ENCODE measurements around the gene C2orf76.
A peak's percentile ranks its signal among the peaks of the same experiment; 100 is the strongest.

Gene C2orf76

GRCh38 chr2:119397196-119397595, 30.6 kb upstream of the C2orf76 start:
- H3K4me1 ChIP-seq (ENCODE audit: control insufficient read depth, insufficient read depth, low read length) = no peaks in the 10 kb centered on the region
- H3K27me3 ChIP-seq (replicated peaks; ENCODE audit: control insufficient read depth, insufficient read depth, low read length) = peaks cover 9% of the 10 kb centered on the region
- no peak overlapping the region for H3K9ac ChIP-seq (ENCODE audit: low read length)
- DNase-seq (ENCODE audit: low read depth) = no peak
- H3K9me3 ChIP-seq (ENCODE audit: control insufficient read depth, low read length) = no peaks in the 10 kb centered on the region
- H3K36me3 ChIP-seq (ENCODE audit: control insufficient read depth, insufficient read depth, low read length, severe bottlenecking) = no peaks in the 10 kb centered on the region
- H3K4me3 ChIP-seq (ENCODE audit: low read length) = no peak overlapping the region

DNA sequence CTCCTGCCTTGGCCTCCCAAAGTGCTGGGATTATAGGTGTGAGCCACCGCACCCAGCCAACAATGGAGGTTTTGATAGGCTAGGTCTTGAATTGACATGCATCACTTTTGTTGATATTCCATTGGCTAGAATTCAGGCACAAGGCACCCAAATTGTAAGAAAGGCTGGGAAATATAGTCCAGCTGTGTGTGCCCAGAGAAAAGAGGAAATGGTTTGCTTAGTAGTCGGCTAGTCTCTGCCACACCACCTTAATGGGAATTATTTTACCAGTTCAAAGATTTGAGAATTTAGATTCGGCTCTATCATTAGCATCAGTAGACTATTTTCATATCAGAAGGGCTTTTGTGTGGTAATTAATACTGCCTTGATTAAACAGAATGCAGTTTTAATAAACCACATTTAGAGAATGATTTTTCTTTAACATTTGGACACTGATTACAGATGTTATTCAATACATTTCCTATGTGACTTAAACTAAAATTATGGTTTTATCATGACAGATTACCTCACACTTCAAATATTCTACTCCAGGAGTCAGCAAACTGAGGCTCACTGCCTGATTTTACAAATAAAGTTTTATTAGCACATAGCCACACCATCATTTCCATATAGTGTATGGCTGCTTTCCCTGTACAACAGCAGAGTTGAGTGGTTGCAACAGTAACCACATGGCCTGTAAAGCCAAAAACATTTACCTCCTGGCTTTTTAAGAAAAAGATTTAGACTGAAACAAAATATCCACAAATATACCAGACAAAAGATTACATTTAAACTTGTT, 27.5 kb upstream of the C2orf76 start:
- Histone ChIP-seq H3K9me3 (ENCODE audit: control insufficient read depth, low read length) (no peaks in the 10 kb centered on the region), H3K4me3 (ENCODE audit: low read length) (no peak overlapping the region), H3K9ac (ENCODE audit: low read length) (no peak overlapping the region), H3K27me3 (replicated peaks; ENCODE audit: control insufficient read depth, insufficient read depth, low read length) (peaks cover 7% of the 10 kb centered on the region), H3K36me3 (ENCODE audit: control insufficient read depth, insufficient read depth, low read length, severe bottlenecking) (no peaks in the 10 kb centered on the region), H3K4me1 (ENCODE audit: control insufficient read depth, insufficient read depth, low read length) (peaks cover 14% of the 10 kb centered on the region)
- no peak for DNase-seq (ENCODE audit: low read depth)

- Histone ChIP-seq H3K4me1 (ENCODE audit: control insufficient read depth, insufficient read depth, low read length) (peaks cover 28% of the 10 kb centered on the region), H3K9ac (ENCODE audit: low read length) (peak overlapping the region; percentile 15), H3K9me3 (ENCODE audit: control insufficient read depth, low read length) (no peaks in the 10 kb centered on the region), H3K27me3 (replicated peaks; ENCODE audit: control insufficient read depth, insufficient read depth, low read length) (no peaks in the 10 kb centered on the region), H3K36me3 (ENCODE audit: control insufficient read depth, insufficient read depth, low read length, severe bottlenecking) (no peaks in the 10 kb centered on the region), H3K4me3 (ENCODE audit: low read length) (no peak overlapping the region)
- DNase-seq (ENCODE audit: low read depth) = peak; percentile 65
Observed at GRCh38 chr2:119389615-119390306, 23.1 kb upstream of the C2orf76 start.

DNA sequence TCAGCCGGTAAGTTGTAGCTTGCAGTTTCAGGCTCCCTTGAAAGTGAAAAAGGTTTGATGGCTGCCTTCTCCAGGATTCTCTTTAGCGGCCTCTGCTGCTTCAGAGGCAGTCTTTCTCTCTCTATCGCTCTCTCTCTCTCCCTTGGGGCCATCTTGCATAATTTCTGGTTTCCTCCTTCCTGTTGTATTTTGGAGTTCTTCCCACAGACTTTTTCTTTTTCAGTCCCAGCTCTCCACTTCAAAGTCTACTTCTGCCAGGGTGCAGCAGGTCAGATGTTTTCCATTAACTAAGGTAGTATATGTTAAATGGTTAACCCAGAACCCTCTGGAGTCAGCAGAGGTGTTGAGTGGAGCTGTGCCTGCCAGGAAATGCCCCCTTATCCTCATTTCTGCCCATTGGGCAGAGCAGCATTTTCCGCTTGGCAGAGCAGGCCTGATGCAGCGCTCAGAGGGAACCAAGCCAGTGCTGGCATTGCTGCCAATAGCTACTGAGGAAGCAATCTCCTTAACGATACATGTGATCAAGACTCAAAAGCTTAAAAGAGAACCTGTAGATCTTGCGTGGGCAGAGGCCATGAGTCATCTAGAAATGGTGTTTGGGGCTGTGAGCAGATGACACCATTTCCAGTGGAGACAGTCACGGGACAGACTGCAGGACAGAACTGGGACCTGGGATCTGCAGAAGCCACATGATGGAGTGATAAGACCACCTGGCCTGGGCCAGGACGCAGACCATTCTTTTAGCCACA, 20.9 kb upstream of the C2orf76 start:
- H3K4me1 ChIP-seq (ENCODE audit: control insufficient read depth, insufficient read depth, low read length) = peaks cover 28% of the 10 kb centered on the region
- H3K36me3 ChIP-seq (ENCODE audit: control insufficient read depth, insufficient read depth, low read length, severe bottlenecking) = no peaks in the 10 kb centered on the region
- H3K9me3 ChIP-seq (ENCODE audit: control insufficient read depth, low read length) = no peaks in the 10 kb centered on the region
- peak overlapping the region; percentile 21 for H3K4me3 ChIP-seq (ENCODE audit: low read length)
- H3K9ac ChIP-seq (ENCODE audit: low read length) = peak overlapping the region; percentile 59
- no peaks in the 10 kb centered on the region for H3K27me3 ChIP-seq (replicated peaks; ENCODE audit: control insufficient read depth, insufficient read depth, low read length)
- DNase-seq (ENCODE audit: low read depth) = peak; percentile 79

GRCh38 chr2:119385466-119385865, 18.8 kb upstream of the C2orf76 start:
- H3K9me3 ChIP-seq (ENCODE audit: control insufficient read depth, low read length) = no peaks in the 10 kb centered on the region
- no peaks in the 10 kb centered on the region for H3K36me3 ChIP-seq (ENCODE audit: control insufficient read depth, insufficient read depth, low read length, severe bottlenecking)
- H3K27me3 ChIP-seq (replicated peaks; ENCODE audit: control insufficient read depth, insufficient read depth, low read length) = no peaks in the 10 kb centered on the region
- H3K4me1 ChIP-seq (ENCODE audit: control insufficient read depth, insufficient read depth, low read length) = peaks cover 26% of the 10 kb centered on the region
- DNase-seq (ENCODE audit: low read depth) = no peak
- no peak overlapping the region for H3K9ac ChIP-seq (ENCODE audit: low read length)
- H3K4me3 ChIP-seq (ENCODE audit: low read length) = no peak overlapping the region

GRCh38 chr2:119384971-119385370, 18.3 kb upstream of the C2orf76 start:
- DNase-seq (ENCODE audit: low read depth) = no peak
- H3K36me3 ChIP-seq (ENCODE audit: control insufficient read depth, insufficient read depth, low read length, severe bottlenecking) = no peaks in the 10 kb centered on the region
- H3K9ac ChIP-seq (ENCODE audit: low read length) = no peak overlapping the region
- H3K4me3 ChIP-seq (ENCODE audit: low read length) = no peak overlapping the region
- H3K27me3 ChIP-seq (replicated peaks; ENCODE audit: control insufficient read depth, insufficient read depth, low read length) = no peaks in the 10 kb centered on the region
- H3K9me3 ChIP-seq (ENCODE audit: control insufficient read depth, low read length) = no peaks in the 10 kb centered on the region
- H3K4me1 ChIP-seq (ENCODE audit: control insufficient read depth, insufficient read depth, low read length) = peaks cover 21% of the 10 kb centered on the region

- no peaks in the 10 kb centered on the region for H3K9me3 ChIP-seq (ENCODE audit: control insufficient read depth, low read length)
- peaks cover 11% of the 10 kb centered on the region for H3K4me1 ChIP-seq (ENCODE audit: control insufficient read depth, insufficient read depth, low read length)
- no peak for DNase-seq (ENCODE audit: low read depth)
- H3K36me3 ChIP-seq (ENCODE audit: control insufficient read depth, insufficient read depth, low read length, severe bottlenecking) = no peaks in the 10 kb centered on the region
- H3K27me3 ChIP-seq (replicated peaks; ENCODE audit: control insufficient read depth, insufficient read depth, low read length) = no peaks in the 10 kb centered on the region
- H3K4me3 ChIP-seq (ENCODE audit: low read length) = no peak overlapping the region
- H3K9ac ChIP-seq (ENCODE audit: low read length) = no peak overlapping the region
Observed at GRCh38 chr2:119383410-119384140, 16.9 kb upstream of the C2orf76 start.

DNA sequence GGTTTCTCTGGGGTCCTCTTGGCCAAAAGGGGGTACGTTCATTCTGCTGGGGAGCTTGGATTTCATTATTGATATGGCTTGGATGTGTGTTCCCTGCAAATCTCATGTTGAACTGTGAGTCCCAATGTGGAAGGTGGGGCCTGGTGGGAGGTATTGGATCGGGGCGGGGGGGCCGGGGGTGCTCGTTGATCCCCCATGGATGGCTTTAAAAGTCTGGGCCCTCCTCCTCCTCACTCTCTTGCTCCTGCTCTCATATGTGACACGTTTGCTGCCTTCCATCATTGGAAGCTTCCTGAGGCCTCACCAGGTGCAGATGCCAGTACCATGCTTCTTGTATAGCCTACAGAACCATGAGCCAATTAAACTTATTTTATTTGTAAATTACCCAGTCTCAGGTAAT, 11.9 kb upstream of the C2orf76 start:
- Histone ChIP-seq H3K4me1 (ENCODE audit: control insufficient read depth, insufficient read depth, low read length) (no peaks in the 10 kb centered on the region), H3K9me3 (ENCODE audit: control insufficient read depth, low read length) (no peaks in the 10 kb centered on the region), H3K36me3 (ENCODE audit: control insufficient read depth, insufficient read depth, low read length, severe bottlenecking) (peaks cover 8% of the 10 kb centered on the region), H3K4me3 (ENCODE audit: low read length) (no peak overlapping the region), H3K27me3 (replicated peaks; ENCODE audit: control insufficient read depth, insufficient read depth, low read length) (no peaks in the 10 kb centered on the region), H3K9ac (ENCODE audit: low read length) (no peak overlapping the region)
- no peak for DNase-seq (ENCODE audit: low read depth)

DNA sequence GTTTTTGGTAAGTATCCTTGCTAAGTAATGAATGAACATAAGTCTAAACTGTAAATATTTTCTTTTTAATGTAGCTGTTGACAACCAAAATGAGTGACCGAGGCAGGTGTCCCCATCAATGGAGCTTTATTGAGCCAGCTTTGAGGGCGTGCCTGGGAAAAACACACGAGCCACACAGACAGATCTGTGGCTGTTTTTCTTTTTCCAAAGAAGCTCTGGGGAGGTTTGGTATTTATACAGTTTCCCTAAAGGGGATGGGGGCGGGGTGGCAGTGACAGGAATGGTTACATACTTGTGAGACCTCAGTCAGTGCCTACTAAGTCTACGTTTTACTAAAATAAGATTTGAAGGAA, 11.3 kb upstream of the C2orf76 start:
- Histone ChIP-seq H3K36me3 (ENCODE audit: control insufficient read depth, insufficient read depth, low read length, severe bottlenecking) (peaks cover 14% of the 10 kb centered on the region), H3K4me3 (ENCODE audit: low read length) (no peak overlapping the region), H3K9ac (ENCODE audit: low read length) (no peak overlapping the region), H3K4me1 (ENCODE audit: control insufficient read depth, insufficient read depth, low read length) (no peaks in the 10 kb centered on the region), H3K27me3 (replicated peaks; ENCODE audit: control insufficient read depth, insufficient read depth, low read length) (no peaks in the 10 kb centered on the region), H3K9me3 (ENCODE audit: control insufficient read depth, low read length) (no peaks in the 10 kb centered on the region)
- DNase-seq (ENCODE audit: low read depth) = no peak

- Histone ChIP-seq H3K9ac (ENCODE audit: low read length) (no peak overlapping the region), H3K27me3 (replicated peaks; ENCODE audit: control insufficient read depth, insufficient read depth, low read length) (no peaks in the 10 kb centered on the region), H3K4me3 (ENCODE audit: low read length) (no peak overlapping the region), H3K9me3 (ENCODE audit: control insufficient read depth, low read length) (no peaks in the 10 kb centered on the region), H3K4me1 (ENCODE audit: control insufficient read depth, insufficient read depth, low read length) (no peaks in the 10 kb centered on the region), H3K36me3 (ENCODE audit: control insufficient read depth, insufficient read depth, low read length, severe bottlenecking) (peaks cover 20% of the 10 kb centered on the region)
- no peak for DNase-seq (ENCODE audit: low read depth)
Observed at GRCh38 chr2:119377294-119377992, 10.8 kb upstream of the C2orf76 start.

All from adipocyte (in vitro differentiated cells).